ENCODE data around the gene NRIP3.

NRIP3 gene

GRCh38 chr11:8973121-8973520 is 30.7 kb downstream of the NRIP3 start:
- H3K4me1 ChIP-seq (ENCODE audit: control insufficient read depth, insufficient read depth, low read length), result no peaks in the 10 kb centered on the region
- no peaks in the 10 kb centered on the region for H3K36me3 ChIP-seq (ENCODE audit: control insufficient read depth in 2 of 2, insufficient read depth in 2 of 2, low read length in 2 of 2)
- no peak overlapping the region for H3K27ac ChIP-seq (ENCODE audit: low read length)
- no peak overlapping the region for H3K4me3 ChIP-seq (ENCODE audit: low read length in 2 of 2)
- no peaks in the 10 kb centered on the region for H3K9me3 ChIP-seq (ENCODE audit: control insufficient read depth in 2 of 2, low read length in 2 of 2)
- no peaks in the 10 kb centered on the region for H3K27me3 ChIP-seq (ENCODE audit: control insufficient read depth in 1 of 2, insufficient read depth in 2 of 2, low read length in 2 of 2)
- H3K9ac ChIP-seq (ENCODE audit: low read length in 2 of 2), result no peak overlapping the region

GRCh38 chr11:8971924-8972316 is 31.9 kb downstream of the NRIP3 start:
- no peak overlapping the region for H3K9ac ChIP-seq (ENCODE audit: low read length in 2 of 2)
- no peaks in the 10 kb centered on the region for H3K4me1 ChIP-seq (ENCODE audit: control insufficient read depth, insufficient read depth, low read length)
- no peak overlapping the region for H3K27ac ChIP-seq (ENCODE audit: low read length)
- H3K9me3 ChIP-seq (ENCODE audit: control insufficient read depth in 2 of 2, low read length in 2 of 2), result no peaks in the 10 kb centered on the region
- no peak overlapping the region for H3K4me3 ChIP-seq (ENCODE audit: low read length in 2 of 2)
- H3K36me3 ChIP-seq (ENCODE audit: control insufficient read depth in 2 of 2, insufficient read depth in 2 of 2, low read length in 2 of 2), result peaks cover 0 to 4% of the 10 kb centered on the region in 2 donors
- no peaks in the 10 kb centered on the region for H3K27me3 ChIP-seq (ENCODE audit: control insufficient read depth in 1 of 2, insufficient read depth in 2 of 2, low read length in 2 of 2)

GRCh38 chr11:8971196-8971923 is 32.4 kb downstream of the NRIP3 start:
- H3K27me3 ChIP-seq (ENCODE audit: control insufficient read depth in 1 of 2, insufficient read depth in 2 of 2, low read length in 2 of 2), result no peaks in the 10 kb centered on the region
- H3K36me3 ChIP-seq (ENCODE audit: control insufficient read depth in 2 of 2, insufficient read depth in 2 of 2, low read length in 2 of 2), result peaks cover 0 to 4% of the 10 kb centered on the region in 2 donors
- H3K9me3 ChIP-seq (ENCODE audit: control insufficient read depth in 2 of 2, low read length in 2 of 2), result no peaks in the 10 kb centered on the region
- H3K27ac ChIP-seq (ENCODE audit: low read length), result no peak overlapping the region
- H3K4me1 ChIP-seq (ENCODE audit: control insufficient read depth, insufficient read depth, low read length), result no peaks in the 10 kb centered on the region
- H3K4me3 ChIP-seq (ENCODE audit: low read length in 2 of 2), result no peak overlapping the region
- H3K9ac ChIP-seq (ENCODE audit: low read length in 2 of 2), result no peak overlapping the region

- Histone ChIP-seq H3K36me3 (ENCODE audit: control insufficient read depth in 2 of 2, insufficient read depth in 2 of 2, low read length in 2 of 2) (peaks cover 0 to 4% of the 10 kb centered on the region in 2 donors), H3K9me3 (ENCODE audit: control insufficient read depth in 2 of 2, low read length in 2 of 2) (no peaks in the 10 kb centered on the region), H3K27ac (ENCODE audit: low read length) (no peak overlapping the region), H3K4me3 (ENCODE audit: low read length in 2 of 2) (no peak overlapping the region), H3K4me1 (ENCODE audit: control insufficient read depth, insufficient read depth, low read length) (peaks cover 19% of the 10 kb centered on the region), H3K27me3 (ENCODE audit: control insufficient read depth in 1 of 2, insufficient read depth in 2 of 2, low read length in 2 of 2) (no peaks in the 10 kb centered on the region), H3K9ac (ENCODE audit: low read length in 2 of 2) (no peak overlapping the region)
These were observed 36.6 kb downstream of the NRIP3 start for GRCh38 chr11:8967184-8967583.

- Histone ChIP-seq H3K27ac (ENCODE audit: low read length) (peak within 1 kb of the TSS; percentile 98), H3K27me3 (ENCODE audit: control insufficient read depth in 1 of 2, insufficient read depth in 2 of 2, low read length in 2 of 2) (no peaks in the 10 kb centered on the region), H3K9ac (ENCODE audit: low read length in 2 of 2) (peak within 1 kb of the TSS; percentile 97 to 98), H3K4me1 (ENCODE audit: control insufficient read depth, insufficient read depth, low read length) (peaks cover 19% of the 10 kb centered on the region), H3K4me3 (ENCODE audit: low read length in 2 of 2) (peak within 1 kb of the TSS; percentile 91 to 92), H3K9me3 (ENCODE audit: control insufficient read depth in 2 of 2, low read length in 2 of 2) (no peaks in the 10 kb centered on the region), H3K36me3 (ENCODE audit: control insufficient read depth in 2 of 2, insufficient read depth in 2 of 2, low read length in 2 of 2) (peaks cover 0 to 6% of the 10 kb centered on the region in 2 donors)
These were observed 39.2 kb downstream of the NRIP3 start, which contains the start of gene TMEM9B for GRCh38 chr11:8964324-8965320. TSS of gene TMEM9B (minus strand) at chr11:8964442. CDS start at chr11:8964313, 129 bp downstream.

- H3K4me1 ChIP-seq (ENCODE audit: control insufficient read depth, insufficient read depth, low read length), result peaks cover 23% of the 10 kb centered on the region
- peak overlapping the region; percentile 97 to 98 for H3K9ac ChIP-seq (ENCODE audit: low read length in 2 of 2)
- H3K9me3 ChIP-seq (ENCODE audit: control insufficient read depth in 2 of 2, low read length in 2 of 2), result no peaks in the 10 kb centered on the region
- H3K27me3 ChIP-seq (ENCODE audit: control insufficient read depth in 1 of 2, insufficient read depth in 2 of 2, low read length in 2 of 2), result no peaks in the 10 kb centered on the region
- peak overlapping the region; percentile 91 to 92 for H3K4me3 ChIP-seq (ENCODE audit: low read length in 2 of 2)
- H3K27ac ChIP-seq (ENCODE audit: low read length), result peak overlapping the region; percentile 98
- H3K36me3 ChIP-seq (ENCODE audit: control insufficient read depth in 2 of 2, insufficient read depth in 2 of 2, low read length in 2 of 2), result peaks cover 0 to 6% of the 10 kb centered on the region in 2 donors
These were observed 40.1 kb downstream of the NRIP3 start for GRCh38 chr11:8963569-8964323.

- Histone ChIP-seq H3K27ac (ENCODE audit: low read length) (peak overlapping the region; percentile 98), H3K27me3 (ENCODE audit: control insufficient read depth in 1 of 2, insufficient read depth in 2 of 2, low read length in 2 of 2) (no peaks in the 10 kb centered on the region), H3K4me3 (ENCODE audit: low read length in 2 of 2) (peak overlapping the region; percentile 33 to 92)
These were observed 41.0 kb downstream of the NRIP3 start for GRCh38 chr11:8962841-8963240.

GRCh38 chr11:8961401-8961800 is 42.4 kb downstream of the NRIP3 start:
- Histone ChIP-seq H3K27ac (ENCODE audit: low read length) (no peak overlapping the region), H3K36me3 (ENCODE audit: control insufficient read depth in 2 of 2, insufficient read depth in 2 of 2, low read length in 2 of 2) (peaks cover 2% of the 10 kb centered on the region in 2 donors), H3K9me3 (ENCODE audit: control insufficient read depth in 2 of 2, low read length in 2 of 2) (no peaks in the 10 kb centered on the region), H3K4me3 (ENCODE audit: low read length in 2 of 2) (no peak overlapping the region), H3K27me3 (ENCODE audit: control insufficient read depth in 1 of 2, insufficient read depth in 2 of 2, low read length in 2 of 2) (no peaks in the 10 kb centered on the region), H3K9ac (ENCODE audit: low read length in 2 of 2) (peak overlapping the region in 1 of 2 donors; percentile 28), H3K4me1 (ENCODE audit: control insufficient read depth, insufficient read depth, low read length) (peaks cover 23% of the 10 kb centered on the region)

More at GRCh38 chr11:8962841-8963240, 41.0 kb downstream of the NRIP3 start:
- H3K36me3 ChIP-seq (ENCODE audit: control insufficient read depth in 2 of 2, insufficient read depth in 2 of 2, low read length in 2 of 2), result peaks cover 0 to 6% of the 10 kb centered on the region in 2 donors
- H3K9ac ChIP-seq (ENCODE audit: low read length in 2 of 2), result peak overlapping the region; percentile 97 to 98
- no peaks in the 10 kb centered on the region for H3K9me3 ChIP-seq (ENCODE audit: control insufficient read depth in 2 of 2, low read length in 2 of 2)
- H3K4me1 ChIP-seq (ENCODE audit: control insufficient read depth, insufficient read depth, low read length), result peaks cover 23% of the 10 kb centered on the region

GRCh38 chr11:8959546-8960166 is 44.1 kb downstream of the NRIP3 start:
- no peaks in the 10 kb centered on the region for H3K27me3 ChIP-seq (ENCODE audit: control insufficient read depth in 1 of 2, insufficient read depth in 2 of 2, low read length in 2 of 2)
- H3K9ac ChIP-seq (ENCODE audit: low read length in 2 of 2), result peak overlapping the region in 1 of 2 donors; percentile 7
- peaks cover 16% of the 10 kb centered on the region for H3K4me1 ChIP-seq (ENCODE audit: control insufficient read depth, insufficient read depth, low read length)
- no peaks in the 10 kb centered on the region for H3K9me3 ChIP-seq (ENCODE audit: control insufficient read depth in 2 of 2, low read length in 2 of 2)
- H3K36me3 ChIP-seq (ENCODE audit: control insufficient read depth in 2 of 2, insufficient read depth in 2 of 2, low read length in 2 of 2), result peaks cover 2 to 5% of the 10 kb centered on the region in 2 donors
- peak overlapping the region; percentile 74 for H3K27ac ChIP-seq (ENCODE audit: low read length)
- H3K4me3 ChIP-seq (ENCODE audit: low read length in 2 of 2), result peak overlapping the region in 1 of 2 donors; percentile 3

GRCh38 chr11:8956860-8957259 is 46.9 kb downstream of the NRIP3 start:
- Histone ChIP-seq H3K4me3 (ENCODE audit: low read length in 2 of 2) (no peak overlapping the region), H3K27me3 (ENCODE audit: control insufficient read depth in 1 of 2, insufficient read depth in 2 of 2, low read length in 2 of 2) (no peaks in the 10 kb centered on the region), H3K27ac (ENCODE audit: low read length) (no peak overlapping the region), H3K9ac (ENCODE audit: low read length in 2 of 2) (no peak overlapping the region), H3K36me3 (ENCODE audit: control insufficient read depth in 2 of 2, insufficient read depth in 2 of 2, low read length in 2 of 2) (peaks cover 10 to 12% of the 10 kb centered on the region in 2 donors), H3K4me1 (ENCODE audit: control insufficient read depth, insufficient read depth, low read length) (peaks cover 4% of the 10 kb centered on the region), H3K9me3 (ENCODE audit: control insufficient read depth in 2 of 2, low read length in 2 of 2) (no peaks in the 10 kb centered on the region)
